Measurements from ENCODE around the gene ROBO3. TPM values are rescaled to one million over a fixed set of nuclear protein-coding genes. Genes with fewer than 3 reads are reported as not detected.

Gene ROBO3
- total and polyA plus RNA-seq, 2 of the 8 experiments (the other 6 are each of a cell fraction or from before 2014, with no cell fraction given) = 12.1 to 24.6 TPM

- TF ChIP-seq CHD7 (IDR thresholded peaks at IDR 0.05; ENCODE audit: insufficient replicate concordance, low read length) (no peak), RAD21 (IDR thresholded peaks at IDR 0.05 in 1 of 2, conservative IDR thresholded peaks at IDR 0.05 in 1 of 2; ENCODE audit: low read depth in 2 of 2, low read length in 2 of 2) (no peak), RNF2 (IDR thresholded peaks at IDR 0.05; ENCODE audit: borderline replicate concordance, low read depth, low read length, missing control alignments, poor library complexity, severe bottlenecking) (no peak), CBX5 (IDR thresholded peaks at IDR 0.05; ENCODE audit: low read depth, low read length) (no peak), SIN3A (conservative IDR thresholded peaks at IDR 0.05 in 1 of 2, IDR thresholded peaks at IDR 0.05 in 1 of 2; ENCODE audit: low read depth in 1 of 2, low read length in 2 of 2) (no peak)
Observed at GRCh38 chr11:124869331-124869730, 4.1 kb downstream of the ROBO3 start (continued).

Measured in H1 (cell line).